Neural progenitor cell (in vitro differentiated cells): ENCODE data around the gene MUL1.

Experiments
- CTCF ChIP-seq: fragments of 200-600 bp; sonication (generic); IDR thresholded peaks from 2 replicates; pipeline ENCODE4 v1.5.1; 2017; ENCODE audit warnings: antibody characterized with exemption, mild to moderate bottlenecking
- EZH2phosphoT487 ChIP-seq: fragments of 200-600 bp; sonication (generic); IDR thresholded peaks from 2 replicates; pipeline ENCODE4 v1.6.1; 2017; ENCODE audit warnings: antibody characterized with exemption

GRCh38 chr1:20533635-20534034 is 25.7 kb upstream of the MUL1 start:
- TF ChIP-seq CTCF = no peak
- TF ChIP-seq EZH2phosphoT487 = no peak
